ENCODE data around the gene TTC6.

GRCh38 chr14:37643701-37644100 is 48.3 kb downstream of the TTC6 start:
- TF ChIP-seq CTCF (IDR thresholded peaks at IDR 0.05) (no peak), POLR2A (IDR thresholded peaks at IDR 0.05) (no peak)

Data from testis (tissue), 2 donors.